Ishikawa (cell line): ENCODE results near the gene PLAGL1.

Source experiments
- CEBPB ChIP-seq: IDR thresholded peaks from 2 replicates; pipeline ENCODE4 v1.6.1; 2012
- CREB1 ChIP-seq: IDR thresholded peaks from 2 replicates; pipeline ENCODE4 v1.6.1; 2012; ENCODE audit warnings: low read depth
- EGR1 ChIP-seq: IDR thresholded peaks from 2 replicates; pipeline ENCODE4 v1.6.1; 2012
- EP300 ChIP-seq: IDR thresholded peaks from 2 replicates; pipeline ENCODE4 v1.6.1; 2012; ENCODE audit warnings: borderline replicate concordance
- FOXM1 ChIP-seq: IDR thresholded peaks from 2 replicates; pipeline ENCODE4 v1.6.1; 2012; ENCODE audit warnings: low read depth, borderline replicate concordance
- MAX ChIP-seq: IDR thresholded peaks from 2 replicates; pipeline ENCODE4 v1.6.1; 2012
- NFIC ChIP-seq: IDR thresholded peaks from 2 replicates; pipeline ENCODE4 v1.6.1; 2012
- RAD21 ChIP-seq: IDR thresholded peaks from 2 replicates; pipeline ENCODE4 v1.6.1; 2012; ENCODE audit warnings: low read depth
- REST ChIP-seq: IDR thresholded peaks from 2 replicates; pipeline ENCODE4 v1.6.1; 2012; ENCODE audit warnings: low read depth, mild to moderate bottlenecking
- TAF1 ChIP-seq: IDR thresholded peaks from 2 replicates; pipeline ENCODE4 v1.6.1; 2012; ENCODE audit warnings: low read depth, mild to moderate bottlenecking
- TCF12 ChIP-seq: IDR thresholded peaks from 2 replicates; pipeline ENCODE4 v1.6.1; 2012; ENCODE audit warnings: low read depth
- TEAD4 ChIP-seq: IDR thresholded peaks from 2 replicates; pipeline ENCODE4 v1.6.1; 2012
- USF1 ChIP-seq: IDR thresholded peaks from 2 replicates; pipeline ENCODE4 v1.6.1; 2012
- YY1 ChIP-seq: IDR thresholded peaks from 2 replicates; pipeline ENCODE4 v1.6.1; 2012; ENCODE audit warnings: low read depth
- ZBTB7A ChIP-seq: IDR thresholded peaks from 2 replicates; pipeline ENCODE4 v1.6.1; 2012; ENCODE audit warnings: low read depth

The PLAGL1 gene

DNA sequence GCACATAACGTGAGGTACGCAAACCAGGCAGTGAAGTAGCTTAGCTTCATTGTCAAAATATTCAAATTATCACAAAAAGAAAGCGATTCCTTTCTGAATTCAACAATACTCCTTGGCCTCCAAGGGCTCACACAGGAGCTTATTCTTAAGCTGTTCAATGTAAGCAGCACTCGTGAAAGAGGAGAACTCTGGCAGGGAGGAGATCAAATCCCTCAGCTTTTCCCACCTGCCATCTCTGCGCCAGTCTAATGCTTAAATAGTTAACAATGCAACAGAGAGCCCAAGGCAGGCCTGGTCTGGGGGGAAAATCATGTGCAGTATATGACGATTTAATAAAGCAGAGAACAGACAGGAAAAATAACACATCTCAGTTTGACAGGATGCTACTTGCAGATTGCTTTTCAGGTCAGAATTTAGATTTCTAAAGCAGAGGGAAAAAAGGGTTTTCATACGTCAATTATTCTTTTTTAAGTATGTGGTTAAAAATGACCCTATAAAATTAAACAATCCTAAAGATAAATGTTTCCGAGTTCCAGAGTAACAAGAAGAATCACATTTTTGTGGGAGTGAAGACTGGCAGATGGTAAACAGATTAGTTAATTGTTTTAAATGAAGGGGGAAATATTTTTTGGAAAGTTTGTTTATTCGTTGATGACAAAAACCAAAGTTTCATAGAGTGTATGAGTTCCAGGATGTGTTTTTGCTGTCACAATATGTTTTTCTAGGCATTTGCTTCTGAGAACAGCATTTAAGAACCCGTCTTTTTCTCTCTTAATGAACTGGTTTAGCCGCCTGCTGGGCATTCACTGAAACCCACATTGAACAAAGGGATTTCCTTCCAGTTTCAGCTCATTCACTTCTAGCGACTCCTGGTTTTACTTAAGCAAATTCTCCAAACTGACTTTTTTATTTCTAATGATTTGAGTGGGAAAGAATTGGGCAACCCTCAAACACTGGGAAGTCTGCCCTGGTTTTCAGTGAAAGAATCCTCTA lies 45.9 kb downstream of the PLAGL1 start:
- no peak for TF ChIP-seq MAX
- no peak for TF ChIP-seq TEAD4
- no peak for TF ChIP-seq ZBTB7A
- no peak for TF ChIP-seq CEBPB
- TF ChIP-seq USF1, result no peak
- TF ChIP-seq FOXM1, result no peak
- TF ChIP-seq CREB1, result no peak
- TF ChIP-seq REST, result no peak
- TF ChIP-seq NFIC, result no peak
- no peak for TF ChIP-seq RAD21
- no peak for TF ChIP-seq TAF1
- TF ChIP-seq YY1, result no peak
- TF ChIP-seq EGR1, result no peak
- TF ChIP-seq EP300, result no peak
- no peak for TF ChIP-seq TCF12

DNA sequence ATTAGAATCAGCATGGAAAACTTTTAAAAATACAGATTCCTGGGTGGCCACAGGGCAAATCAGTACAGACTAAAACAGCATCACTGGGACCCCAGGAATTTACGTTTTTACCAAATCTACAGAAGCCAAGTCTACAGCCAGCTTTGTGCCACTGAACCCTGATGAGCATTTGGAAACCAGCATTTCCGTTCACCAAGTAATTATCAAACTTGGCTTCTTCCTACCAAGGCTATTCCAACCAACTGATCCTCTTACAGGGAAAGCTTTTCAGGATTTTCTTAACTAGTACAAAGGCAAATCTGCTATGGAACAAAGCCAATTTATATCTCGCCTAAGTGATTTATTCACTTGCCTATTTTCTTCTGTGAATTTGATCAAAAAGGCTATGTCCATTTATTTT lies 47.0 kb downstream of the PLAGL1 start:
- TF ChIP-seq USF1 (no peak), EGR1 (no peak), CEBPB (no peak), REST (no peak), ZBTB7A (no peak), FOXM1 (no peak), TEAD4 (no peak), RAD21 (no peak), TAF1 (no peak), NFIC (no peak), TCF12 (no peak), MAX (no peak), YY1 (no peak), EP300 (no peak), CREB1 (no peak)

DNA sequence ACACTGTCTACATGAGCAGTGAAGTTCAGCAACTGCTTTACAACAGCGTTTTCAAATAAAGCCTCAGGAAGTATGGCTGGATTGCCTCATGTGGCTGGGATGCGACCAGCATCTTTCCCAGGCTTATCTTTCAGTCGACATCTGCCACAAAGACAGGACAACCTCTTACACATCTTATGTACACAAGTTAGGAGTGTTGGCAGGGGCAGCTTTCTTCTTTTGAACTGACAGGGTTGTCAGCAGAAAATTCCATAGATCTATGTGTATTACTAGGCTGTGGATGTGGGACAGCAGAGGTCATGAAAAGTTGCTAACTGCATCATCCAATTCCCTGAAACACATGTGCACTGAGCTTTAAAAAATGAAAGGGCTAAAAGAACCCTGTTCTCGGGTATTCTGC lies 48.1 kb downstream of the PLAGL1 start:
- TF ChIP-seq MAX (no peak), CREB1 (no peak), CEBPB (no peak), EP300 (no peak), TCF12 (no peak), RAD21 (no peak), ZBTB7A (no peak), FOXM1 (no peak), REST (no peak), USF1 (no peak), YY1 (no peak), EGR1 (no peak), NFIC (no peak)
